Spleen (tissue), 11 donors: Measurements from ENCODE around the gene TNFRSF12A. TPM values are rescaled to one million over a fixed set of nuclear protein-coding genes. Genes with fewer than 3 reads are reported as not detected.

Experiments used
- DNase-seq: peaks from one replicate; pipeline ENCODE4 v3.0.0-alpha.2; 2020
- H3K27ac ChIP-seq, 8 donors: fragments of 200-600 bp; sonication (generic) in 7 of 8; 1 replicate in 4 of 8; 2 replicates in 4 of 8; pipeline versions ENCODE4 v1.5.0 to v1.8.0; 2016 to 2021; ENCODE audit warnings: inconsistent platforms in 4 of 8, mild to moderate bottlenecking in 4 of 8, moderate library complexity in 1 of 8
- H3K27me3 ChIP-seq, 7 donors: fragments of 200-600 bp; sonication (generic) in 6 of 7; replicated peaks in 1 of 7; 1 replicate in 4 of 7; 2 replicates in 3 of 7; pipeline versions ENCODE4 v1.5.0 to v1.8.0; 2016 to 2021; ENCODE audit warnings: inconsistent platforms in 3 of 7, mild to moderate bottlenecking in 1 of 7
- H3K36me3 ChIP-seq, 6 donors: fragments of 200-600 bp; sonication (generic) in 5 of 6; 1 replicate in 4 of 6; 2 replicates in 2 of 6; pipeline versions ENCODE4 v1.5.0 to v1.8.0; 2016 to 2021; ENCODE audit warnings: inconsistent platforms in 2 of 6
- H3K4me1 ChIP-seq, 6 donors: fragments of 200-600 bp; sonication (generic) in 5 of 6; 1 replicate in 3 of 6; 2 replicates in 3 of 6; pipeline versions ENCODE4 v1.5.0 to v1.8.0; 2016 to 2021; ENCODE audit warnings: inconsistent platforms in 3 of 6
- H3K4me3 ChIP-seq, 8 donors: fragments of 200-600 bp; sonication (generic) in 7 of 8; 1 replicate in 4 of 8; 2 replicates in 4 of 8; pipeline versions ENCODE4 v1.5.0 to v1.8.0; 2016 to 2021; ENCODE audit warnings: inconsistent platforms in 4 of 8, mild to moderate bottlenecking in 4 of 8, moderate library complexity in 2 of 8
- H3K9me3 ChIP-seq, 8 donors: fragments of 200-600 bp; sonication (generic) in 7 of 8; 1 replicate in 4 of 8; 2 replicates in 4 of 8; pipeline versions ENCODE4 v1.5.0 to v1.8.0; 2016 to 2021; ENCODE audit warnings: inconsistent platforms in 4 of 8
- CTCF ChIP-seq, 11 experiments: fragments of 200-600 bp in 7 of 11; fragments of 450-650 bp in 4 of 11; sonication (generic) in 4 of 11; IDR thresholded peaks in 8 of 11; conservative IDR thresholded peaks in 3 of 11; 1 replicate in 7 of 11; 2 replicates in 4 of 11; pipeline versions ENCODE4 v1.4.0 to v1.8.0; 2016 to 2021; ENCODE audit warnings: antibody characterized with exemption in 11 of 11, inconsistent platforms in 4 of 11, mild to moderate bottlenecking in 1 of 11
- POLR2A ChIP-seq, 3 donors: fragments of 450-650 bp; IDR thresholded peaks; one replicate each; pipeline ENCODE4 v1.5.1; 2017; ENCODE audit warnings: antibody characterized with exemption in 3 of 3, mild to moderate bottlenecking in 1 of 3
- POLR2AphosphoS5 ChIP-seq, 3 donors: sonication (generic); formaldehyde crosslinking; IDR thresholded peaks; one replicate each; pipeline ENCODE4 v1.5.1; 2017; ENCODE audit warnings: antibody characterized with exemption in 3 of 3
- WGBS, 5 donors: extraction: QIAGEN DNeasy Blood & Tissue Kit in 3 of 5; methylation state at CpG; one replicate each; pipeline versions ENCODE4 v1.1.5 to v1.1.7; 2013 to 2018; 5-methylcytosine and 5-hydroxymethylcytosine counted together
- intact Hi-C: fragments of 100-400 bp; cut with DNase I; formaldehyde crosslinking; loops from one replicate; pipeline ENCODE4 v1.15.0; 2023; ENCODE audit warnings: low total_unique reads
- polyA plus RNA-seq, 3 donors: library from polyadenylated mRNA; stranded (reverse); fragments of 200-250 nt; gene quantifications; one replicate each; pipeline ENCODE4 v1.2.1, GENCODE V29; 2013
- total RNA-seq, 7 donors: library from RNA; depleted of rRNA in 3 of 7; stranded (reverse); fragments of >200 nt in 3 of 7; fragmentation: NEBNext Ultra II Directional in 4 of 7; extraction: Animal tissue kit (Norgen Biotek cat#: 25700) in 4 of 7; gene quantifications; one replicate each; pipeline versions ENCODE4 v1.1.0 to v1.2.1, GENCODE V29; 2016 to 2021
- donor health status: healthy with polysubstance abuse.
- donor health status: DM: no; HTN: no; CAD: no; lungs with moderate emphysema.
- donor health status: DM: no; HTN: no; CAD: no.
- donor health status: Bipolar disorder and iron deficiency.
- donor health status: healthy.
- donor health status: DM: no; HTN: no; CAD: no.
- donor health status: DM: yes; HTN: yes; CAD: no.

Gene TNFRSF12A
- total and polyA plus RNA-seq, 10 donors: 2.0 to 26.1 (median 8.0) TPM

GRCh38 chr16:2977440-2977839 is 42.7 kb upstream of the TNFRSF12A start:
- TF ChIP-seq POLR2A (IDR thresholded peaks at IDR 0.05) (no peak), CTCF (IDR thresholded peaks at IDR 0.05 in 8 of 11, conservative IDR thresholded peaks at IDR 0.05 in 3 of 11) (no peak), POLR2AphosphoS5 (IDR thresholded peaks at IDR 0.05) (no peak)
- WGBS, 5 donors: 85 to 98% (median 95%) methylated on average over 5 to 6 of the region's 6 CpGs

GRCh38 chr16:2979669-2980226 is 40.4 kb upstream of the TNFRSF12A start:
- intact Hi-C loops: no loop called here
- 1 to 13% (median 7%) methylated on average over 23 to 43 of the region's 43 CpGs for WGBS, 5 donors
- H3K27ac ChIP-seq: peak overlapping the region in 4 of 8 donors; percentile 89 to 94 (median 92)
- H3K9me3 ChIP-seq: no peaks in the 10 kb centered on the region
- H3K4me1 ChIP-seq: peaks cover 16 to 53% (median 35%) of the 10 kb centered on the region in 6 donors
- no peak for DNase-seq
- H3K27me3 ChIP-seq: peaks cover 0 to 19% (median 5%) of the 10 kb centered on the region in 7 donors
- TF ChIP-seq CTCF (IDR thresholded peaks at IDR 0.05 in 8 of 11, conservative IDR thresholded peaks at IDR 0.05 in 3 of 11): no peak
- TF ChIP-seq POLR2AphosphoS5 (IDR thresholded peaks at IDR 0.05): no peak
- no peak for TF ChIP-seq POLR2A (IDR thresholded peaks at IDR 0.05)
- H3K36me3 ChIP-seq: peaks cover 0 to 30% (median 0%) of the 10 kb centered on the region in 6 donors
- peak overlapping the region; percentile 49 to 90 (median 73) for H3K4me3 ChIP-seq

More at GRCh38 chr16:2977440-2977839, 42.7 kb upstream of the TNFRSF12A start:
- Histone ChIP-seq H3K27me3 (peaks cover 0 to 13% (median 5%) of the 10 kb centered on the region in 7 donors), H3K4me1 (peaks cover 6 to 33% (median 21%) of the 10 kb centered on the region in 6 donors), H3K9me3 (no peaks in the 10 kb centered on the region), H3K36me3 (peaks cover 0 to 53% (median 0%) of the 10 kb centered on the region in 6 donors), H3K4me3 (no peak overlapping the region), H3K27ac (no peak overlapping the region)
- intact Hi-C loops: no loop called here
- DNase-seq: no peak

GRCh38 chr16:2980227-2981176 is 39.7 kb upstream of the TNFRSF12A start, which contains the start of gene PKMYT1:
Gene PKMYT1 (minus strand): TSS chr16:2980446. CDS start chr16:2979657, 789 bp downstream.
- WGBS, 5 donors: 6 to 14% (median 7%) methylated on average over 41 to 91 of the region's 91 CpGs
- Histone ChIP-seq H3K36me3 (peaks cover 0 to 23% (median 0%) of the 10 kb centered on the region in 6 donors), H3K27me3 (peaks cover 0 to 21% (median 5%) of the 10 kb centered on the region in 7 donors), H3K27ac (peak within 1 kb of the TSS; percentile 87 to 94 (median 91)), H3K4me3 (peak within 1 kb of the TSS; percentile 49 to 90 (median 73)), H3K9me3 (no peaks in the 10 kb centered on the region), H3K4me1 (peaks cover 16 to 57% (median 35%) of the 10 kb centered on the region in 6 donors)
- DNase-seq: peak; percentile 98
- TF ChIP-seq CTCF (IDR thresholded peaks at IDR 0.05 in 8 of 11, conservative IDR thresholded peaks at IDR 0.05 in 3 of 11) (peak in 1 of 11 experiments; percentile 36), POLR2AphosphoS5 (IDR thresholded peaks at IDR 0.05) (peak; percentile 99), POLR2A (IDR thresholded peaks at IDR 0.05) (peak; percentile 39 to 94 (median 91))
- intact Hi-C loops: no loop called here
